ENCODE measurements around the gene UBE2L6. TPM values are rescaled to one million over a fixed set of nuclear protein-coding genes. Genes with fewer than 3 reads are reported as not detected.
A peak's percentile ranks its signal among the peaks of the same experiment; 100 is the strongest.

The UBE2L6 gene
- total RNA-seq, 2 donors from 2014 or later: 8.1 to 22.5 TPM

DNA sequence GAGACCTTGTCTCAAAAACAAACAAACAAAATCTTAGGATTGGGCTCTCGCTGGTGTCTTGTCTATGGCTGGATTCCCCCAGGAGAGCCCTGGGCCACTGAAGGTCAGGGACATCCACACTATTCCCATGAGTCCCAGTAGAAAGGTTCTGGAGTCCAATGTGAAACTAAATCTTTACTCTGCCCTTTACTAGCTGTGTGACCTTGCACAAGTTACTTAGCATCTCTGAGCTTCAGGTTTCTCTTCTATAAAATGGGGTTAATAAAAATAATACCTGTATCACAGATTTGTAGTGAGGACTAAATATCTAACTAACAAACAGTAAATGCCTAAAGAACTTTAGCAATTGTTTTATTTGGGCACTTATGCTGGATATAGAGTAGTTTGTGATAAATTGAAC is 61.0 kb downstream of the UBE2L6 start:
- DNase-seq (ENCODE audit: low spot score): no peak
- peaks cover 0 to 9% of the 10 kb centered on the region in 2 donors for H3K4me1 ChIP-seq
- TF ChIP-seq, protein P1, sequence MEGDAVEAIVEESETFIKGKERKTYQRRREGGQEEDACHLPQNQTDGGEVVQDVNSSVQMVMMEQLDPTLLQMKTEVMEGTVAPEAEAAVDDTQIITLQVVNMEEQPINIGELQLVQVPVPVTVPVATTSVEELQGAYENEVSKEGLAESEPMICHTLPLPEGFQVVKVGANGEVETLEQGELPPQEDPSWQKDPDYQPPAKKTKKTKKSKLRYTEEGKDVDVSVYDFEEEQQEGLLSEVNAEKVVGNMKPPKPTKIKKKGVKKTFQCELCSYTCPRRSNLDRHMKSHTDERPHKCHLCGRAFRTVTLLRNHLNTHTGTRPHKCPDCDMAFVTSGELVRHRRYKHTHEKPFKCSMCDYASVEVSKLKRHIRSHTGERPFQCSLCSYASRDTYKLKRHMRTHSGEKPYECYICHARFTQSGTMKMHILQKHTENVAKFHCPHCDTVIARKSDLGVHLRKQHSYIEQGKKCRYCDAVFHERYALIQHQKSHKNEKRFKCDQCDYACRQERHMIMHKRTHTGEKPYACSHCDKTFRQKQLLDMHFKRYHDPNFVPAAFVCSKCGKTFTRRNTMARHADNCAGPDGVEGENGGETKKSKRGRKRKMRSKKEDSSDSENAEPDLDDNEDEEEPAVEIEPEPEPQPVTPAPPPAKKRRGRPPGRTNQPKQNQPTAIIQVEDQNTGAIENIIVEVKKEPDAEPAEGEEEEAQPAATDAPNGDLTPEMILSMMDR (IDR thresholded peaks at IDR 0.05): no peak
- no peak overlapping the region for H3K4me3 ChIP-seq
- H3K9me3 ChIP-seq: no peaks in the 10 kb centered on the region
- H3K27me3 ChIP-seq: no peaks in the 10 kb centered on the region
- H3K36me3 ChIP-seq: no peaks in the 10 kb centered on the region
- H3K27ac ChIP-seq: no peak overlapping the region

DNA sequence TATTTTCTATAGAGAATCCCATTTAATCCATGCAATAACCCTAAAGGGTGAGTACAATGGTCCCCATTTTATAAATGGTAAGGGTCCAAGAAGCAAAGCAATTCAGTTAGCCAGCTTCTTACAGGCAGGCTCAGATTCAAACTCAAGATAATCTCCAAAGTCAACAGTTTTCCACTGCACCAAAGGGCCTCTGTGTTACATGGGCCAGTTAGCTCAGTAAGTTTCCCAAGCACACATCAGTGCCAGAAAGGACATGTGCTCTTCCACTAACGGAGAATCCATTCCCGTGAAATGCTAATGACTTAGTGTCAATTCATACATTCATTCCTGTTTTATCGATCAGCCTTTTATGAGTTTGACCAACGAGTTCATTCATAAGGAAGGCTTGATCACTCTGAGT is 63.0 kb downstream of the UBE2L6 start:
- no peak overlapping the region for H3K27ac ChIP-seq
- no peaks in the 10 kb centered on the region for H3K9me3 ChIP-seq
- H3K27me3 ChIP-seq: no peaks in the 10 kb centered on the region
- H3K36me3 ChIP-seq: no peaks in the 10 kb centered on the region
- TF ChIP-seq, protein P1 (IDR thresholded peaks at IDR 0.05): no peak
- DNase-seq (ENCODE audit: low spot score): no peak
- no peak overlapping the region for H3K4me3 ChIP-seq
- H3K4me1 ChIP-seq: peaks cover 0 to 28% of the 10 kb centered on the region in 2 donors

DNA sequence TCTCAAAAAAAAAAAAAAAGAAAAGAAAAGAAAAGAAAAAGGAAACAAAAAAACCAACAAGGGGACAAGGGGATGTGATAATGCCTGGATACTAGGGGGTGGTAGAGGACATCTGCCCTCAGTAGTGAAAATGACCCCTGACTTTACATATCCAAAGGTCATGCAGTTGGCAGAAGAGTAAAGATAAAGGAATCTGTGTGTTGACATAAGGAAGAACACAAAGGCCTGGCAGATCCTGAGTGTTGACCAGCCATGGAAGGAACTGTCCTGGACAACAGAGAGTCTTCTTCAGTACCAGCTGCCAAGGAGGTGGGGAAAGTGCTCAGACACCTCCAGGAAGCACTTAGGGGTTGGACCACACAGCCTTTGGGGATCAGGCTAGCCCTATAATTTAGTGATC is 64.6 kb downstream of the UBE2L6 start:
- H3K36me3 ChIP-seq: no peaks in the 10 kb centered on the region
- H3K4me1 ChIP-seq: peaks cover 0 to 39% of the 10 kb centered on the region in 2 donors
- TF ChIP-seq, protein P1 (IDR thresholded peaks at IDR 0.05): no peak
- DNase-seq (ENCODE audit: low spot score): no peak
- no peak overlapping the region for H3K4me3 ChIP-seq
- H3K27ac ChIP-seq: no peak overlapping the region
- H3K9me3 ChIP-seq: no peaks in the 10 kb centered on the region
- H3K27me3 ChIP-seq: no peaks in the 10 kb centered on the region

DNA sequence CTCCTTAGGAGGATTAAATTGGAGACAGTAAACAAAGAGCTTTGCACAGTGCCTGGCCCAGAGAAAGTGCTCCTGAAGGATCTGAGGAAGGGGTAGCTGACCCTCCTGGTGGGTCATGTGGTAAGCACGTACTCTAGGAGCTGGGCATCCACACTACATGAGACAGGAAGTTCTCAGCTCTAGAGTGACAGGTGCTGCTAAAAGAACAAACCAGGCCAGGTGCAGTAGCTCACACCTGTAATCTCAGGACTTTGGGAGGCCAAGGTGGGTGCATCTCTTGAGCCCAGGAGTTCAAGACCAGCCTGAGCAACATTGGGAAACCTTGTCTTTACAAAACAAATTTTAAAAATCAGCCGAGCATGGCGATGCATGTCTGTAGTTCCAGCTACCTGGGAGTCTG is 65.1 kb downstream of the UBE2L6 start:
- H3K4me1 ChIP-seq: peaks cover 0 to 39% of the 10 kb centered on the region in 2 donors
- no peak overlapping the region for H3K4me3 ChIP-seq
- DNase-seq (ENCODE audit: low spot score): no peak
- H3K9me3 ChIP-seq: no peaks in the 10 kb centered on the region
- TF ChIP-seq, protein P1 (IDR thresholded peaks at IDR 0.05): no peak
- H3K27me3 ChIP-seq: no peaks in the 10 kb centered on the region
- peak overlapping the region; percentile 83 to 93 for H3K27ac ChIP-seq
- no peaks in the 10 kb centered on the region for H3K36me3 ChIP-seq

DNA sequence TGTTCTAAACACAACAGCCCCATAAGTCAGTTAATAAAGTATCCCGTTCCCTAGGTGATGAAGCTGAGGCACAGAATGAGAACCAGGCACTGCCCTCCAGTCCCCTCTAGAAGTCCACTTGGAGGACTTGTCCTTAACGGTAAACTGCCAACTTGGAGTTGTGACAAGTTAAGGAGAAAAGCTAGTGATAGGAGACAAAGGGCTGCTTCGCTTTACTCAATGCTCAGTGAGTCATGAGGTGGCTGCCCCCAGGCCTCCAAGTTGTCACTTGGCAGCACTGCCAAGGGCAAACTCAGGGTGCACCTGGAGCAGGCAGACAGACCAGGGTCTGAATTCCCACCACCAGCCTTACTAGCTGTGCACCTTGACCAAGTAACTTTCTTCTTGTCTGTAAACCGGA is 65.5 kb downstream of the UBE2L6 start:
- H3K27me3 ChIP-seq: no peaks in the 10 kb centered on the region
- peak overlapping the region; percentile 83 to 93 for H3K27ac ChIP-seq
- peaks cover 0 to 39% of the 10 kb centered on the region in 2 donors for H3K4me1 ChIP-seq
- no peaks in the 10 kb centered on the region for H3K9me3 ChIP-seq
- no peak overlapping the region for H3K4me3 ChIP-seq
- TF ChIP-seq, protein P1 (IDR thresholded peaks at IDR 0.05): no peak
- no peaks in the 10 kb centered on the region for H3K36me3 ChIP-seq
- DNase-seq (ENCODE audit: low spot score): no peak

Other genes with a start within 250 kb of the UBE2L6 start
- gene TNKS1BP1, start 242.7 kb downstream of the UBE2L6 start, total RNA-seq: 10 to 100 TPM; 26.8 to 52.5 TPM
- gene SSRP1, start 231.8 kb downstream of the UBE2L6 start, total RNA-seq: 10 to 100 TPM; 42.3 to 54.3 TPM
- 1 to 10 TPM in 1 of 2 donors, not detected in 1; 1.4 TPM for gene P2RX3, start 229.3 kb downstream of the UBE2L6 start, total RNA-seq
- gene PRG3, start 186.5 kb downstream of the UBE2L6 start, total RNA-seq: not detected
- gene PRG2, start 177.0 kb downstream of the UBE2L6 start, total RNA-seq: not detected
- gene SLC43A3, start 140.6 kb downstream of the UBE2L6 start, total RNA-seq: 10 to 100 TPM; 31.7 to 61.3 TPM
- gene RTN4RL2, start 107.1 kb downstream of the UBE2L6 start, total RNA-seq: 1 to 10 TPM in 1 of 2 donors, under 1 TPM in 1; 0.94 to 1.3 TPM
- gene SLC43A1, start 52.0 kb downstream of the UBE2L6 start, total RNA-seq: 10 to 100 TPM in 1 of 2 donors, 1 to 10 TPM in 1; 5.0 to 10.4 TPM
- 10 to 100 TPM; 27.3 to 63.4 TPM for gene TIMM10, start 36.9 kb downstream of the UBE2L6 start, total RNA-seq
- not detected for gene SMTNL1, start 30.1 kb downstream of the UBE2L6 start, total RNA-seq
- gene SERPING1, start 30.0 kb upstream of the UBE2L6 start, total RNA-seq: 100 to 1,000 TPM; 210 to 851 TPM
- gene YPEL4, start 82.2 kb upstream of the UBE2L6 start, total RNA-seq: under 1 TPM; 0.55 to 0.63 TPM
- 1 to 10 TPM; 5.9 to 8.1 TPM for gene CLP1, start 90.1 kb upstream of the UBE2L6 start, total RNA-seq
- 10 to 100 TPM; 44.9 to 56.7 TPM for gene ZDHHC5, start 100.4 kb upstream of the UBE2L6 start, total RNA-seq
- gene MED19, start 144.5 kb upstream of the UBE2L6 start, total RNA-seq: 10 to 100 TPM; 15.4 to 17.5 TPM
- 10 to 100 TPM; 58.5 to 74.2 TPM for gene TMX2, start 144.9 kb upstream of the UBE2L6 start, total RNA-seq
- 100 to 1,000 TPM; 147 to 159 TPM for gene SELENOH, start 173.8 kb upstream of the UBE2L6 start, total RNA-seq
- gene BTBD18, start 184.1 kb upstream of the UBE2L6 start, total RNA-seq: not detected
- gene CTNND1, start 194.1 kb upstream of the UBE2L6 start, total RNA-seq: 10 to 100 TPM; 58.2 to 63.2 TPM

Data from right atrium auricular region (tissue), 2 donors.